PC-9 (cell line): ENCODE measurements around the gene KIFC3. TPM values are rescaled to one million over a fixed set of nuclear protein-coding genes. Genes with fewer than 3 reads are reported as not detected.
"Not testable (repeated sequence)": the region's sequence is repeated elsewhere in the genome, so short reads cannot be mapped to it uniquely, and the experiment has no call there.

Source experiments
- BruUV-seq: library from RNA; stranded (reverse); fragments of 400-500 nt; replicated peaks from 2 replicates; lab custom pipeline; 2021; lab: Mats Ljungman, UMichigan
- CTCF ChIA-PET: fragments of 300-600 bp; sonication (Branson Sonifier 250); formaldehyde crosslinking; loops from one replicate; lab custom pipeline; 2022; ENCODE audit warnings: antibody characterized with exemption; lab: Charles Lee
- POLR2A ChIA-PET: fragments of 300-600 bp; sonication (Branson Sonifier 250); formaldehyde crosslinking; loops from one replicate; lab custom pipeline; 2022; ENCODE audit warnings: antibody characterized with exemption; ENCODE audit not compliant: unreplicated experiment; lab: Charles Lee
- DNase-seq, 2 experiments: peaks; one replicate each; pipeline versions ENCODE4 v3.0.0 to v3.0.0-alpha.2; 2015 to 2022; ENCODE audit warnings: mixed read lengths in 1 of 2
- H2AFZ ChIP-seq: fragments of 200-600 bp; sonication (generic); 2 replicates; pipeline ENCODE4 v1.8.1; 2017; ENCODE audit warnings: antibody characterized with exemption
- H3F3A ChIP-seq: fragments of 200-600 bp; sonication (generic); 2 replicates; pipeline ENCODE4 v1.8.1; 2017; ENCODE audit warnings: antibody characterized with exemption, mild to moderate bottlenecking, low read depth; ENCODE audit not compliant: insufficient read depth
- H3K27ac ChIP-seq: fragments of 200-600 bp; sonication (generic); 2 replicates; pipeline ENCODE4 v1.6.1; 2016; ENCODE audit warnings: mixed run types
- H3K27me3 ChIP-seq: fragments of 200-600 bp; sonication (generic); 2 replicates; pipeline ENCODE4 v1.6.1; 2016; ENCODE audit warnings: low read depth, mixed run types; ENCODE audit not compliant: insufficient read depth
- H3K36me3 ChIP-seq: fragments of 200-600 bp; sonication (generic); 2 replicates; pipeline ENCODE4 v1.6.1; 2016; ENCODE audit warnings: low read depth, mixed run types
- H3K4me1 ChIP-seq: fragments of 200-600 bp; sonication (generic); replicated peaks from 2 replicates; pipeline ENCODE4 v1.6.1; 2016; ENCODE audit warnings: mixed run types; ENCODE audit not compliant: insufficient read depth
- H3K4me2 ChIP-seq: fragments of 200-600 bp; sonication (generic); 2 replicates; pipeline ENCODE4 v1.6.1; 2017; ENCODE audit warnings: mixed run types
- H3K4me3 ChIP-seq: fragments of 200-600 bp; sonication (generic); 2 replicates; pipeline ENCODE4 v1.6.1; 2016; ENCODE audit warnings: mixed run types
- H3K79me2 ChIP-seq: fragments of 200-600 bp; sonication (generic); 2 replicates; pipeline ENCODE4 v1.6.1; 2017; ENCODE audit warnings: low read depth, mixed run types
- H3K9me2 ChIP-seq: fragments of 200-600 bp; sonication (generic); 2 replicates; pipeline ENCODE4 v1.8.1; 2017; ENCODE audit warnings: mild to moderate bottlenecking; ENCODE audit not compliant: insufficient read depth
- H3K9me3 ChIP-seq: fragments of 200-600 bp; sonication (generic); 2 replicates; pipeline ENCODE4 v1.8.1; 2016; ENCODE audit warnings: low read depth; ENCODE audit not compliant: insufficient read depth
- H4K20me1 ChIP-seq: fragments of 200-600 bp; sonication (generic); 2 replicates; pipeline ENCODE4 v1.8.1; 2017; ENCODE audit not compliant: insufficient read depth
- EZH2 ChIP-seq: fragments of 200-600 bp; sonication (generic); IDR thresholded peaks from 2 replicates; pipeline ENCODE4 v1.8.0; 2017; ENCODE audit warnings: antibody characterized with exemption, low read depth
- intact Hi-C: fragments of 100-400 bp; cut with micrococcal nuclease; formaldehyde crosslinking; loops from one replicate; pipeline ENCODE4 v1.10.0; 2022; ENCODE audit not compliant: unreplicated experiment
- total RNA-seq: library from RNA; stranded (reverse); gene quantifications from 2 replicates; pipeline ENCODE4 v1.2.3, GENCODE V29; 2021
- TF ChIP-seq, protein P1 (sequence below): fragments of 200-600 bp; sonication (generic); conservative IDR thresholded peaks from 2 replicates; pipeline ENCODE4 v1.6.1; 2017; ENCODE audit warnings: mixed run types, antibody characterized with exemption, mild to moderate bottlenecking, moderate library complexity

The KIFC3 gene
- total RNA-seq, 1 experiment from 2014 or later: 52.5 TPM

DNA sequence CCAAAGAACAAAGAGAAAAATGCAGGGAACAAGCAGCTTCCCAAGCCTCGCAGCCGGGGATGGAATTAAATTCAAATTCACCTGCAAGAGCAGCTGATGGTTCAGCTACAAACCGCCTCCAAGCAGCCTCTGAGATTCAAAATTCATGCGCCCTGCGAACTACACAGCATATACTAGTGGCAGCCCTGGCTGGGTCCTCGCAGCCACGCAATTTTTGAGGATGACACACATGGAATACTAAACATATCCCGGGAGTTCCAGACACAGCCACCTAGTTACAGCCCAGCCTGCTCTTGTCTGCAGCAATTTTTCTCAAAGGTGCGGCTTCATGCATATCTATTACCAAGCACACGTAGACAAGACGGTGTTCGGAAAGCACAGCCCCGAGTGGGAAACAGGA is 35.9 kb upstream of the KIFC3 start:
- no peak for DNase-seq
- H3K79me2 ChIP-seq: no peaks in the 10 kb centered on the region
- H3K9me2 ChIP-seq: no peaks in the 10 kb centered on the region
- no peaks in the 10 kb centered on the region for H3K27me3 ChIP-seq
- H3K4me2 ChIP-seq: no peak overlapping the region
- H3K4me3 ChIP-seq: no peak overlapping the region
- peaks cover 9% of the 10 kb centered on the region; the same call in 1 of the 2 replicates for H3F3A ChIP-seq
- POLR2A ChIA-PET: interaction anchor here (0.7 kb wide), 1 partner anchor 21 kb away, joined by 6 read pairs; no protein-coding TSS in a partner anchor
- H3K36me3 ChIP-seq: no peaks in the 10 kb centered on the region
- CTCF ChIA-PET: interaction anchor here (0.6 kb wide), 1 partner anchor 51 kb away, joined by 3 read pairs; no protein-coding TSS in a partner anchor
- no peak for TF ChIP-seq EZH2
- TF ChIP-seq, protein P1, sequence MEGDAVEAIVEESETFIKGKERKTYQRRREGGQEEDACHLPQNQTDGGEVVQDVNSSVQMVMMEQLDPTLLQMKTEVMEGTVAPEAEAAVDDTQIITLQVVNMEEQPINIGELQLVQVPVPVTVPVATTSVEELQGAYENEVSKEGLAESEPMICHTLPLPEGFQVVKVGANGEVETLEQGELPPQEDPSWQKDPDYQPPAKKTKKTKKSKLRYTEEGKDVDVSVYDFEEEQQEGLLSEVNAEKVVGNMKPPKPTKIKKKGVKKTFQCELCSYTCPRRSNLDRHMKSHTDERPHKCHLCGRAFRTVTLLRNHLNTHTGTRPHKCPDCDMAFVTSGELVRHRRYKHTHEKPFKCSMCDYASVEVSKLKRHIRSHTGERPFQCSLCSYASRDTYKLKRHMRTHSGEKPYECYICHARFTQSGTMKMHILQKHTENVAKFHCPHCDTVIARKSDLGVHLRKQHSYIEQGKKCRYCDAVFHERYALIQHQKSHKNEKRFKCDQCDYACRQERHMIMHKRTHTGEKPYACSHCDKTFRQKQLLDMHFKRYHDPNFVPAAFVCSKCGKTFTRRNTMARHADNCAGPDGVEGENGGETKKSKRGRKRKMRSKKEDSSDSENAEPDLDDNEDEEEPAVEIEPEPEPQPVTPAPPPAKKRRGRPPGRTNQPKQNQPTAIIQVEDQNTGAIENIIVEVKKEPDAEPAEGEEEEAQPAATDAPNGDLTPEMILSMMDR: no peak
- no peaks in the 10 kb centered on the region for H3K9me3 ChIP-seq
- H4K20me1 ChIP-seq: no peaks in the 10 kb centered on the region
- BruUV-seq: no TSS peak
- intact Hi-C loops: no loop called here
- H3K27ac ChIP-seq: no peak overlapping the region
- H2AFZ ChIP-seq: no peak overlapping the region
- H3K4me1 ChIP-seq: peaks cover 22% of the 10 kb centered on the region

DNA sequence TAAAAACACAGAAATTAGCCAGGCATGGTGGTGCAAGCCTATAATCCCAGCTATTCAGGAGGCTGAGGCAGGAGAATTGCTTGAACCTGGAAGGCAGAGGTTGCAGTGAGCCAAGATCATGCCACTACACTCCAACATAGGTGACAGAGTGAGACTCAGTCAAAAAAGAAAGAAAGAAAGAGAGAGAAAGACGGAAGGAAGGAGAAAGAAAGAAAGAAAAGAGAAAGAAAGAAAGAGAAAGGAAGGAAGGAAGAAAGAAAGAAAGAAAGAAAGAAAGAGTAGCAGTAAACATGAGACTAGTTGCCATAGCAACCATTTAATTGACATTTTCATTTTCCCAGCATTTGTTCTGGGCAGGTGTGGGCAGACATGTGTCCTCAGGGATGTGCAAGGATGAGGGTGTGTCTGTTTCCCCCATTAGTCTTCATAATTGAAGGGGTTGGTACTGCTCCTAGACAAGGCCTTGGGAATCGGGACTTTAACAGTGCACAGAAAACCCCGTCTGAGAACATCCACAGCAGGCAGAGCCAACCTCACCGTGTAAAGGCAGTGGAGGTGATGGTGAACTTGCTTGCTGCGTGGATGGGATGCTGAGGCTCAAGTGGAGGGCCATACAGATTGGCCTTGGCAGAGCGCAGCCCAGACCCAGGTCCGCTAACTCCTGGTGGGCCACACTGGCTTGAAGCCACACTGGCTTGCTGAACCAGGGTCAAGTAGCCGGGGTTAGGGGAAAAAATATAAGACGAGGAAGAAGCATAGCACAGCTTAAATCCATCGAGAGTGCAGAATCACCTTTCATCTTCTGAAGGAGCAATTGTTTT is 35.2 kb upstream of the KIFC3 start:
- no peaks in the 10 kb centered on the region for H4K20me1 ChIP-seq
- no peaks in the 10 kb centered on the region for H3K79me2 ChIP-seq
- H3F3A ChIP-seq: peaks cover 9% of the 10 kb centered on the region; the same call in 1 of the 2 replicates
- no peaks in the 10 kb centered on the region for H3K36me3 ChIP-seq
- no peak overlapping the region for H3K4me3 ChIP-seq
- H3K9me3 ChIP-seq: no peaks in the 10 kb centered on the region
- H3K27ac ChIP-seq: no peak overlapping the region
- no TSS peak for BruUV-seq
- H3K4me1 ChIP-seq: peaks cover 22% of the 10 kb centered on the region
- no peak for TF ChIP-seq EZH2
- TF ChIP-seq, protein P1: no peak
- intact Hi-C loops: no loop called here
- POLR2A ChIA-PET: interaction anchor here (0.7 kb wide), 1 partner anchor 21 kb away, joined by 6 read pairs; no protein-coding TSS in a partner anchor
- no peak overlapping the region for H3K4me2 ChIP-seq
- H3K27me3 ChIP-seq: no peaks in the 10 kb centered on the region
- H3K9me2 ChIP-seq: no peaks in the 10 kb centered on the region
- CTCF ChIA-PET: no interaction called here
- H2AFZ ChIP-seq: no peak overlapping the region
- DNase-seq: no peak

DNA sequence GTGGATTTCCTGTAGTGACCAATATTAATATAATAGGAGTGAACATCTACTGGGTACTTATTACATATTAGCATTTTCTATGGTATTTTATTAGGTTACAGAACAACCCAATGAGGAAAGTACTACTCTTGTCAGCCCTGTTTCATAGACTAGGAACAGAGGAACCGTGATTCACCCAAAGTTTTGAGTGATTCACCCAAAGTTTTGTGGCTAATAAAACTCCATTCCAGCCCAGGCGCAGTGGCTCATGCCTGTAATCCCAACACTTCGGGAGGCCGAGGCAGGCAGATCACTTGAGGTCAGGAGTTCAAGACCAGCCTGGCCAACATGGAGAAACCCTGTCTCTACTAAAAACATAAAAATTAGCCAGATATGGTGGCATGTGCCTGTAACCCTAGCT is 33.1 kb upstream of the KIFC3 start:
- H3K79me2 ChIP-seq, BruUV-seq, H2AFZ ChIP-seq, H3K27me3 ChIP-seq, H4K20me1 ChIP-seq, H3K9me2 ChIP-seq, CTCF ChIA-PET, POLR2A ChIA-PET, H3K9me3 ChIP-seq, H3K4me3 ChIP-seq, H3K36me3 ChIP-seq, intact Hi-C loops: not testable (repeated sequence)
- peak in 1 of 2 experiments; percentile 43 for DNase-seq
- peaks cover 35% of the 10 kb centered on the region for H3K4me1 ChIP-seq
- H3K4me2 ChIP-seq: peak overlapping the region; percentile 37
- peak overlapping the region; percentile 74 for H3K27ac ChIP-seq
- peaks cover 19% of the 10 kb centered on the region for H3F3A ChIP-seq
